Globus pallidus (tissue), 1 donor: ENCODE measurements around the gene PPP1R9A.

ENCODE experiments used
- DNase-seq: peaks from one replicate; pipeline ENCODE4 v3.0.0-alpha.2; 2015; ENCODE audit warnings: low spot score

The PPP1R9A gene

GRCh38 chr7:94907026-94907810 is at the start of gene PPP1R9A:
Gene PPP1R9A (plus strand): TSS chr7:94907594. CDS start chr7:94910114, 2,520 bp downstream.
- peak; percentile 66 for DNase-seq

GRCh38 chr7:94871132-94871531 is 36.3 kb upstream of the PPP1R9A start:
- DNase-seq = no peak

- no peak for DNase-seq
Observed at GRCh38 chr7:94873239-94873638, 34.2 kb upstream of the PPP1R9A start.

GRCh38 chr7:94874036-94874785 is 33.2 kb upstream of the PPP1R9A start:
- DNase-seq = no peak

GRCh38 chr7:94875201-94875600 is 32.2 kb upstream of the PPP1R9A start:
- no peak for DNase-seq

GRCh38 chr7:94877731-94878670 is 29.4 kb upstream of the PPP1R9A start:
- no peak for DNase-seq

- no peak for DNase-seq
Observed at GRCh38 chr7:94882891-94883290, 24.5 kb upstream of the PPP1R9A start.

GRCh38 chr7:94883616-94884015 is 23.8 kb upstream of the PPP1R9A start:
- no peak for DNase-seq

GRCh38 chr7:94888551-94888950 is 18.8 kb upstream of the PPP1R9A start:
- no peak for DNase-seq

GRCh38 chr7:94888995-94889523 is 18.3 kb upstream of the PPP1R9A start:
- DNase-seq = no peak

GRCh38 chr7:94890216-94890615 is 17.2 kb upstream of the PPP1R9A start:
- no peak for DNase-seq

- no peak for DNase-seq
Observed at GRCh38 chr7:94893661-94894060, 13.7 kb upstream of the PPP1R9A start.

GRCh38 chr7:94897541-94897940 is 9.9 kb upstream of the PPP1R9A start:
- no peak for DNase-seq

- DNase-seq = no peak
Observed at GRCh38 chr7:94898340-94898739, 9.1 kb upstream of the PPP1R9A start.

GRCh38 chr7:94901981-94902380 is 5.4 kb upstream of the PPP1R9A start:
- no peak for DNase-seq

GRCh38 chr7:94903971-94904370 is 3.4 kb upstream of the PPP1R9A start:
- no peak for DNase-seq

- DNase-seq = no peak
Observed at GRCh38 chr7:94904982-94905381, 2.4 kb upstream of the PPP1R9A start.

- no peak for DNase-seq
Observed at GRCh38 chr7:94906065-94906851, 1.1 kb upstream of the PPP1R9A start.

GRCh38 chr7:94907811-94908322 is 473 bp downstream of the PPP1R9A start:
- DNase-seq = peak; percentile 59

- DNase-seq = peak; percentile 63
Observed at GRCh38 chr7:94908323-94909178, 1.2 kb downstream of the PPP1R9A start.
